Uterus (tissue), 2 donors: ENCODE data around the gene WDR17.

Experiments
- POLR2A ChIP-seq, 2 donors: fragments of 450-650 bp; IDR thresholded peaks; one replicate each; pipeline ENCODE4 v1.6.1; 2016; ENCODE audit warnings: antibody characterized with exemption in 2 of 2, mild to moderate bottlenecking in 1 of 2, moderate library complexity in 1 of 2
- TF ChIP-seq, protein P1 (sequence below), 4 experiments: fragments of 200-600 bp in 2 of 4; fragments of 450-650 bp in 2 of 4; sonication (generic) in 2 of 4; IDR thresholded peaks; one replicate each; pipeline ENCODE4 v1.5.1; 2016 to 2019; ENCODE audit warnings: antibody characterized with exemption in 4 of 4, mild to moderate bottlenecking in 2 of 4, moderate library complexity in 1 of 4

DNA sequence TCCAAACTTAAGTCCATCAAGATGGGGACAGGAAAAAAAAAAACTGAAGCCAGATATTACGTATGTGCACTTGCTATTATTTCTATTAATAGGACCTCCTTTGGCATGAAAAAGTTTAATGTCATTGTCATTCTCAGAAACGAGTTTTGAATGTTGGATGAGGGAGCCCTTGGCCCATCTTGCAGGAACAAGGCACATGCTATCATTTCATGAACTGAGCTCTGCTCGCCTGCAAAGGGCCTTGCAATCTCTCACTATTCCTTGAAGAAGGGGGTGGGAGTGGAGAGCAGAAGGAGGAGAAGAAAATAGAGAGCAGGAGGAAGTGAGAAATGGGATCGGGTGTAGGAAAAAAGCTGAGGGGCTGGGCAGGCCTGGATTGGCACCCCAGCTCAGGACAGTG lies 164.0 kb downstream of the WDR17 start:
- TF ChIP-seq, protein P1, sequence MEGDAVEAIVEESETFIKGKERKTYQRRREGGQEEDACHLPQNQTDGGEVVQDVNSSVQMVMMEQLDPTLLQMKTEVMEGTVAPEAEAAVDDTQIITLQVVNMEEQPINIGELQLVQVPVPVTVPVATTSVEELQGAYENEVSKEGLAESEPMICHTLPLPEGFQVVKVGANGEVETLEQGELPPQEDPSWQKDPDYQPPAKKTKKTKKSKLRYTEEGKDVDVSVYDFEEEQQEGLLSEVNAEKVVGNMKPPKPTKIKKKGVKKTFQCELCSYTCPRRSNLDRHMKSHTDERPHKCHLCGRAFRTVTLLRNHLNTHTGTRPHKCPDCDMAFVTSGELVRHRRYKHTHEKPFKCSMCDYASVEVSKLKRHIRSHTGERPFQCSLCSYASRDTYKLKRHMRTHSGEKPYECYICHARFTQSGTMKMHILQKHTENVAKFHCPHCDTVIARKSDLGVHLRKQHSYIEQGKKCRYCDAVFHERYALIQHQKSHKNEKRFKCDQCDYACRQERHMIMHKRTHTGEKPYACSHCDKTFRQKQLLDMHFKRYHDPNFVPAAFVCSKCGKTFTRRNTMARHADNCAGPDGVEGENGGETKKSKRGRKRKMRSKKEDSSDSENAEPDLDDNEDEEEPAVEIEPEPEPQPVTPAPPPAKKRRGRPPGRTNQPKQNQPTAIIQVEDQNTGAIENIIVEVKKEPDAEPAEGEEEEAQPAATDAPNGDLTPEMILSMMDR (IDR thresholded peaks at IDR 0.05), result no peak
- no peak for TF ChIP-seq POLR2A (IDR thresholded peaks at IDR 0.05)
